CD4-positive, alpha-beta T cell treated with Interleukin-15 for 1 hour (primary cell): ENCODE data around the gene RPL10.

Experiments
- DNase-seq: peaks from one replicate; pipeline ENCODE4 v3.0.0-alpha.2; 2020

Gene RPL10

GRCh38 chrX:154433605-154434004, 35.4 kb downstream of the RPL10 start:
- DNase-seq: no peak

DNA sequence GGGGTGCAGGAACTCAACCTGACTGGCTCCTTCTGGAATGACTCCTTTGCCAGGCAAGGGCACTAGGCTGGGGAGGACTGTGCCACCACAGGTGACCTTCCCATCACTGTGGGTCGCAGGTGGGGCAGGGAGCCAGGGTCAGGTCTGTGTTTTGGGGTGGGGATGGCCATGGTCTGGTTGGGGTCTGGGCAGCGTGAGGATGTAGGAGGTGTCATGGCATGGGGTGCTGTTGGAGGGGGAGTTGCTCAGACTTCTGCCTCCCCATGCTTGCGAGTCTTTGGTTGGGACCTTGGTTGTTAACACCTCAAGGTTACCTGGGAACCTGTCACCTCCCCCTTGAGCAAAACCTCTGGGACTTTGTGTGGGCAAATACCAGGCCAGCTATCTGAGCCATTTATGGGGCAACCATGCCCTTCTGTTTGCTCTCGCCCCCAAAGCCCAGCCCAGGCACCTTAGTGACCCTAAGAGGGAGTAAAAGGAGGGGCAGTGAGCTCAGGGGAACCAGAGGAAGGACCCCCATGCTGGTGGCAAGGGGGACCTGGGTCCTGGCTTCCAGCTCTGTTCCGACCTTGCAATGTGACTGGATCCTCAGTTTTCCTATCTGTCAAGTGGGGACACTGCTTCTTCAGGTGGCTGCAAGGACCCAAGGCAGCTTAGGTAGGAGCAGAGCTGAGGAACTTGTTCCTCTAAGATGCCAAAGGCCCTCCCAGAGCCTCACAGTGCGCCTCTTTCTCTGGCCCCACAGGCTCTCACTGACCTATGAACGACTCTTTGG, 36.4 kb downstream of the RPL10 start:
- no peak for DNase-seq

- no peak for DNase-seq
Measured at GRCh38 chrX:154435171-154435733, 37.1 kb downstream of the RPL10 start.

- DNase-seq: peak; percentile 60
Measured at GRCh38 chrX:154436374-154436982, 38.3 kb downstream of the RPL10 start.

GRCh38 chrX:154436983-154437752, 39.0 kb downstream of the RPL10 start, which contains the start of gene GDI1:
TSS of gene GDI1 (plus strand) at chrX:154437154. CDS start at chrX:154437255, 101 bp downstream.
- peak; percentile 57 for DNase-seq

DNA sequence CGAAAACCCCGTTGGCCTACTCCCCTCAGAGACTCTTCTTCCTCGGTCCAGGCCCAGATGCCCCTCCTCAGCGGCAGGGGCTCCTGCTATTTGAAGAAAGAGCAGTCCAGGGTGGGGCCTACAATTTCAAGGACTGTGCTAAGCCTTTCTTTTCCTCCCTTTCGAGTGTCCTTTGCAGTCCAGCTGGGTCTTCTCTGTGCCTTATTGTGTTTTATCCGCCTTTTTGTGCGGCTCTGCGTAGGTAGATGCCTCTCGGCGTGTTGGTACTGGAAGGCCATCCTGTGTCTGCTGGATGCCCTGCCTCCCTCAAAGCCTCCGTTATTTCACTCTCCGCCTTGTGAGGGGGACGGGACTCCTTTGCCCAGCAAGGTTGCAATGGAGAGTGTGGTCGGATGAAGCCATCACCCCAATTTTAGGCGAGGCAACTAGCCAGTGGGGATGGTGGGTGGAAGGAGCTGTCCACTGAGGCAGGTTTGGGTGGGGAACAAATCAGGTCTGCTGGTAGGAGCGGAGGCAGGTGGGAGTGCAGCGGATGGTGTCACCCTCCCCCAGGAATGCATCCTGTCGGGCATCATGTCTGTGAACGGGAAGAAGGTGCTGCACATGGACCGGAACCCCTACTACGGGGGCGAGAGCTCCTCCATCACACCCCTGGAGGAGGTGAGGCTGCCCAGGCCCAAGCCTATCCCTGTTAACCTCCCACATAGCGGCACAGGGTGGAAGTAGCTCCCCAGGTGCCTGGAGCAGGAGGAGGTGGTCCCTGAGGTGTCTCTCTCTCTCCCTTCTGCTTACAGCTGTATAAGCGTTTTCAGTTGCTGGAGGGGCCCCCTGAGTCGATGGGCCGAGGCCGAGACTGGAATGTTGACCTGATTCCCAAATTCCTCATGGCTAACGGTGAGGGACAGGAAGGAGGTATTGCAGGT, 40.1 kb downstream of the RPL10 start:
- DNase-seq: no peak

- DNase-seq: no peak
Measured at GRCh38 chrX:154439841-154440240, 41.7 kb downstream of the RPL10 start.

GRCh38 chrX:154440623-154441357, 42.6 kb downstream of the RPL10 start:
- no peak for DNase-seq

DNA sequence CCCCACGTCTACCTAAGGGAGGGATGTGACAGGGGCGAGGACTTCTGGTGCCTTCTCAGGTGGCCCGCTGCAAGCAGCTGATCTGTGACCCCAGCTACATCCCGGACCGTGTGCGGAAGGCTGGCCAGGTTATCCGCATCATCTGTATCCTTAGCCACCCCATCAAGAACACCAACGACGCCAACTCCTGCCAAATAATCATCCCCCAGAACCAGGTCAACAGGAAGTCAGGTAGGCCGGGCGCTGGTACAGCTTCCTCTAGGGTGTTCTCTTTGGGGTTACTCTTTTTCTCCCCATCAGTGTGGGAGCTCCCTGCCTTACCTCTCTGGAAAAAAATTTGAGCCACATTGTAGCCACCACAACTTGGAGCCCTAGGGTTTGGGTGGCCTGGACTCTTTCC, 43.4 kb downstream of the RPL10 start:
- DNase-seq: no peak

- no peak for DNase-seq
Measured at GRCh38 chrX:154441984-154442707, 44.0 kb downstream of the RPL10 start.

GRCh38 chrX:154443479-154443910, 45.3 kb downstream of the RPL10 start:
- no peak for DNase-seq

DNA sequence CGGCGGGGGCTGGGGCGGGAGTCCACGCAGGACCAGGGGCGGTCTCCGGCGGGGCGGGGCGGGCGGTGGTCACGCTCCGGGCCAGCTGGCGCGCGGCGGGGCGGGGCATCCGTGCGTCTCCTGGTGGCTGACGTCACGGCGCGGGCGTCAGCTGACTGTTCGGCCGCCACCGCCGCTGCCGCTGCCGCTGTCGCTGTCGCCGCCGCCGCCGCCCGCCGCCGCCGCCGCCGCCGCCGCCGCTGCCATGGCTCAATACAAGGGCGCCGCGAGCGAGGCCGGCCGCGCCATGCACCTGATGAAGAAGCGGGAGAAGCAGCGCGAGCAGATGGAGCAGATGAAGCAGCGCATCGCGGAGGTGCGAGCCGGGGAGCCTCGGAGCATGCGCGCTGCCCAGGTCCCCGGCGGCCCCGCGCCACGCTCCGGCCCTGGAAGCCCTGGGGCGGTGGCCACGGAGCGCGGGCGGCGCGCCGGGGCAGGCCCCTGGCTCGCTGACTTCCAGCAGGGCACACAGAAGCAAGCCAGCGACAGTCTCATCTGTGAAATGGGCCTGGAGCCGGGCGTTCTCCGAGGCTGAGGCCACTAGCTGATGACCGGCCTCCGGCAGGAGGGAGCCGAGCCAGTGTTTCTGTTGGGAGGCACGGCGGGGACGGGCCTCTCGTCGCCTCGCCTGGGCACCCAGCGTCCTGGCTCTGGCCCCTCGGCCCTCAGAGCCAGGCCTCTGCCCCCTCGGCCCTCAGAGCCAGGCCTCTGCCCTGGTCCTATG, 46.0 kb downstream of the RPL10 start, which contains the start of gene FAM50A:
TSS of gene FAM50A (plus strand) at position 150 of the 763 bp plus-strand sequence. CDS start at position 245, 95 bp downstream.
- peak; percentile 78 for DNase-seq

DNA sequence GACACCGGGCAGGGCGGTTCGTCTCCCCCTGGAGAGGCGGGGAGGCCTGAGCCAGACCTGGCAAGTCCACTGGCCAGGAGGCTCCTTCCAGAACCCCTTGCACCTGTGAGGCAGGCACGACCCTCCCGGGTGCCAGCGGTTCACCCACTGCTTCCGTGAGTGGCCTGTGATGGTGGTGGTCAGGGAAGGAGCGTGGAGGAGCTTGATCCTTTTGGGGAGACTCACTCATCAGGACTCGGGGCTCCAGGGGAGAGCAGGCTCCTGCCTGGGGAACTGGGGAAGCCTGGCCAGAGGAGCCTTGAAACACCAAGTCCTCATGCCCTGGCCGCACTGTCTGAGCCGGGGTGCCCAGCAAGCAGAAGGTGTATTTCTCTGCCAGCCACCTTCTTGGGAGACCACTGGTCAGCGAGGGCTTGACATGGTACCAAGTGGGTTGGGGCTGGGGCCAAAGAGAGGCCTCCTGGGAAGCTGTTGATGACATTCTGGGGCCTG, 46.6 kb downstream of the RPL10 start:
- no peak for DNase-seq

DNA sequence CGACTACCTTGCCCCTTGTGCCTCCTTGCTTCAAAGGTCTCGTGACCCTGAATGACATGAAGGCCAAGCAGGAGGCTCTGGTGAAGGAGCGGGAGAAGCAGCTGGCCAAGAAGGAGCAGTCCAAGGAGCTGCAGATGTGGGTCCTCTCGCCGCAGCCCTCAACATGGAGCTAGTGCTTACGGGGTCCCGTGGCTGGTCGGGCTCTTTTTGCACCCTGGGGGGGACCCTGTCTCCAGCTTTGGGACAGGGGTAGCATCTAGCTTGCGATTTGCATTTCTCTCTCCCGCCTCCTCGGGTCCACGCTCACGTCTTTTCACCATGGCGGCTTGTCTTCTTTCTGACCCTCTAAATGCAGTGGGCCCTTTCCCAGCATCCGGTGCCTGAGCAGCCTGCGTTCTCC, 47.6 kb downstream of the RPL10 start:
- no peak for DNase-seq

GRCh38 chrX:154446430-154446829, 48.3 kb downstream of the RPL10 start:
- DNase-seq: no peak

DNA sequence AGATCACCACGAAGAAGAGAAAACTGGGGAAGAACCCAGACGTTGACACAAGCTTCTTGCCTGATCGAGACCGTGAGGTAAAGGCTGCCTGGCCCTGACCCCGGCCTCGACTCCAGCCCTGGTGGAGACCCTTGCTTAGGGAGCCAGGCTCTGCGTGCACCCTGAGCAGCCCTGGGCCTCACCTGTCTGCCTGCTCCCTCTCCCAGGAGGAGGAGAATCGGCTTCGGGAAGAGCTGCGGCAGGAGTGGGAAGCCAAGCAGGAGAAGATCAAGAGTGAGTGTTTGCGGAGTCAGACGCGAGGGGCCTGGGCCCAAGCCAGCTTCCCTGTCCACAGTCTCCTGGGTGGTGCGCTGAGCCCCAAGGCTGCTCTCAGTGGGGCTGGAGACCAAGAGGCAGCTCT, 50.3 kb downstream of the RPL10 start:
- no peak for DNase-seq

DNA sequence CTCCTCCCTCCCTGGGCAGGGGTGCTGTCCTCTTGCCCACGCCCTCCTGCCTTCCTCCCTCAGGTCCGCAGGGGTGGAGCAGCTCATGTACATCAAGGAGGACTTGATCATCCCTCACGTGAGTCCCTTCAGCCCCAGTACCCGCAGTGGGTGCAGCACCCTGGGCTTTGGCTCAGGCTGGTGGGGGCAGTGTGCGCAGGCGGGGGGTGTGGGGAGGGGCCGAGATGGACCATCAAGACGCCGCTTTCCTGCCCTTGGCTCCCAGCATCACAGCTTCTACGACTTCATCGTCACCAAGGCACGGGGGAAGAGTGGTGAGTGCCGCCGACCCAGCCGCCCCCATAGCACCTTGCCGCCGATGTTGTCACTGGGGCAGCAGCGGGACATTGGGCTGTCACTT, 51.4 kb downstream of the RPL10 start:
- DNase-seq: no peak

- no peak for DNase-seq
Measured at GRCh38 chrX:154450312-154450711, 52.1 kb downstream of the RPL10 start.
